Smooth muscle cell (in vitro differentiated cells): ENCODE results near the gene CD7. TPM values are rescaled to one million over a fixed set of nuclear protein-coding genes. Genes with fewer than 3 reads are reported as not detected.

Experiments
- DNase-seq: peaks from one replicate; lab custom pipeline; 2025; ENCODE audit not compliant: unreplicated experiment; lab: John Stamatoyannopoulos, UW
- H2AFZ ChIP-seq: fragments of 200-600 bp; sonication (generic); 2 replicates; pipeline ENCODE4 v1.6.0; 2016; ENCODE audit warnings: antibody characterized with exemption, low read depth, mild to moderate bottlenecking
- H3F3A ChIP-seq: fragments of 200-600 bp; sonication (generic); 2 replicates; pipeline ENCODE4 v1.6.0; 2017; ENCODE audit warnings: antibody characterized with exemption, low read depth
- H3K27ac ChIP-seq: fragments of 200-600 bp; sonication (generic); 2 replicates; pipeline ENCODE4 v1.5.1; 2016; ENCODE audit warnings: low read depth, mild to moderate bottlenecking
- H3K27me3 ChIP-seq: fragments of 200-600 bp; sonication (generic); 2 replicates; pipeline ENCODE4 v1.6.1; 2016; ENCODE audit warnings: low read depth, mild to moderate bottlenecking
- H3K36me3 ChIP-seq: fragments of 200-600 bp; sonication (generic); 2 replicates; pipeline ENCODE4 v1.5.1; 2016; ENCODE audit warnings: low read depth
- H3K4me1 ChIP-seq: fragments of 200-600 bp; sonication (generic); 2 replicates; pipeline ENCODE4 v1.5.1; 2016; ENCODE audit warnings: low read depth
- H3K4me2 ChIP-seq: fragments of 200-600 bp; sonication (generic); 2 replicates; pipeline ENCODE4 v1.6.0; 2016; ENCODE audit warnings: mild to moderate bottlenecking
- H3K4me3 ChIP-seq: fragments of 200-600 bp; sonication (generic); 2 replicates; pipeline ENCODE4 v1.5.1; 2016; ENCODE audit warnings: mild to moderate bottlenecking
- H3K79me2 ChIP-seq: fragments of 200-600 bp; sonication (generic); 2 replicates; pipeline ENCODE4 v1.6.0; 2016; ENCODE audit warnings: low read depth, mild to moderate bottlenecking
- H3K9ac ChIP-seq: fragments of 200-600 bp; sonication (generic); 2 replicates; pipeline ENCODE4 v1.6.0; 2016; ENCODE audit warnings: low read depth
- H3K9me3 ChIP-seq: fragments of 200-600 bp; sonication (generic); replicated peaks from 2 replicates; pipeline ENCODE4 v1.5.1; 2016; ENCODE audit warnings: low read depth
- H4K20me1 ChIP-seq: fragments of 200-600 bp; sonication (generic); 2 replicates; pipeline ENCODE4 v1.6.0; 2016; ENCODE audit warnings: low read depth
- WGBS: methylation state at CpG from one replicate; pipeline ENCODE4 v1.1.7; 2016; ENCODE audit warnings: low lambda C conversion rate; 5-methylcytosine and 5-hydroxymethylcytosine counted together
- polyA plus RNA-seq: library from polyadenylated mRNA; unstranded; fragments of >200 nt; fragmentation: Nextera tagmentation; extraction: Ambion mirVana; gene quantifications from 2 replicates; pipeline ENCODE4 v1.2.1, GENCODE V29; 2016
- total RNA-seq: library from RNA; depleted of rRNA; stranded (reverse); fragments of >200 nt; gene quantifications from 2 replicates; pipeline ENCODE4 v1.2.3, GENCODE V29; 2014
- TF ChIP-seq, protein P1 (sequence below): fragments of 200-600 bp; sonication (generic); IDR thresholded peaks from 2 replicates; pipeline ENCODE4 v1.5.1; 2017; ENCODE audit warnings: borderline replicate concordance, mild to moderate bottlenecking, antibody characterized with exemption; ENCODE audit not compliant: insufficient read depth, poor library complexity, severe bottlenecking

The CD7 gene
- total and polyA plus RNA-seq, 2 experiments from 2014 or later, result 0.79 TPM; not detected in 1

DNA sequence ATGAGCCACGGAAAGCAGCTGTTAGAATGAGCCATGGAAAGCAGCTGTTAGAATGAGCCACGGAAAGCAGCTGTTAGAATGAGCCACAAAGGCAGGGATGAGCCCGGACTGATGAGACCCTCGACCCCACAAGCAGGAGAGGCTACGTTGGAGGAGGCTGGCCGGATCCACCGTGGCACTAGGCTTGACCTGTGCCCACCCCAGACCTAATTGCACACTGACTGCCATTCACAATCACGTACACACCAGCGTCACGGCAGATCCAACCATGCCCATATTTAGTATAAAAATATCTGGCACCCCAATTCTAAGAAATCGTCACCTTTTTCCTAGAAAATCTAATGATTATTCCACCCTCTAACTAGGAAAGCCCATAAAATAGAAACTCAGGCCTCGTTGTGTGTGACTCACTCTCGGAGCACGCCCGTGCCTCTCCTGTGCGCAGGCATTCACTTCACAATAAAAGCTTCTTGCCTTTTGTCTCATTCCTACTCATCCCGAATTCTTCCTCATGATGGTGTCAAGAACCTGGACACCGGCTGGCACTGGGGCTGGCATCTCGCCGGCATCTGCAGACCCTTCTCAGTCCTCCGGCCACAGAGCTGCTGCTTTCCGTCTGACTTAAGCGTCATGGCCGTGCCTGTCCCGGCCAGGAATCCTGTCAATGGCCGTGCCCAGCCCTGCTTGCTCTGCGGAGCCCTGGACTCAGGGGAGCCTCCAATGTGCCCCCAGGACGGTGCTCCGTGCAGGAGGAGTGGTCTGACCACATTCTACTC lies 21.6 kb upstream of the CD7 start:
- Histone ChIP-seq H3K27me3 (peaks cover 10% of the 10 kb centered on the region), H4K20me1 (no peaks in the 10 kb centered on the region), H2AFZ (peak overlapping the region; percentile 96), H3K4me3 (peak overlapping the region; percentile 38), H3K4me2 (peak overlapping the region; percentile 80), H3K4me1 (peaks cover 10% of the 10 kb centered on the region), H3K79me2 (no peaks in the 10 kb centered on the region), H3K36me3 (no peaks in the 10 kb centered on the region), H3F3A (no peaks in the 10 kb centered on the region), H3K9ac (peak overlapping the region; percentile 39), H3K9me3 (no peaks in the 10 kb centered on the region), H3K27ac (no peak overlapping the region)
- no peak for DNase-seq
- TF ChIP-seq, protein P1, sequence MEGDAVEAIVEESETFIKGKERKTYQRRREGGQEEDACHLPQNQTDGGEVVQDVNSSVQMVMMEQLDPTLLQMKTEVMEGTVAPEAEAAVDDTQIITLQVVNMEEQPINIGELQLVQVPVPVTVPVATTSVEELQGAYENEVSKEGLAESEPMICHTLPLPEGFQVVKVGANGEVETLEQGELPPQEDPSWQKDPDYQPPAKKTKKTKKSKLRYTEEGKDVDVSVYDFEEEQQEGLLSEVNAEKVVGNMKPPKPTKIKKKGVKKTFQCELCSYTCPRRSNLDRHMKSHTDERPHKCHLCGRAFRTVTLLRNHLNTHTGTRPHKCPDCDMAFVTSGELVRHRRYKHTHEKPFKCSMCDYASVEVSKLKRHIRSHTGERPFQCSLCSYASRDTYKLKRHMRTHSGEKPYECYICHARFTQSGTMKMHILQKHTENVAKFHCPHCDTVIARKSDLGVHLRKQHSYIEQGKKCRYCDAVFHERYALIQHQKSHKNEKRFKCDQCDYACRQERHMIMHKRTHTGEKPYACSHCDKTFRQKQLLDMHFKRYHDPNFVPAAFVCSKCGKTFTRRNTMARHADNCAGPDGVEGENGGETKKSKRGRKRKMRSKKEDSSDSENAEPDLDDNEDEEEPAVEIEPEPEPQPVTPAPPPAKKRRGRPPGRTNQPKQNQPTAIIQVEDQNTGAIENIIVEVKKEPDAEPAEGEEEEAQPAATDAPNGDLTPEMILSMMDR, result no peak
- 24% methylated on average over 29 of the region's 29 CpGs for WGBS

DNA sequence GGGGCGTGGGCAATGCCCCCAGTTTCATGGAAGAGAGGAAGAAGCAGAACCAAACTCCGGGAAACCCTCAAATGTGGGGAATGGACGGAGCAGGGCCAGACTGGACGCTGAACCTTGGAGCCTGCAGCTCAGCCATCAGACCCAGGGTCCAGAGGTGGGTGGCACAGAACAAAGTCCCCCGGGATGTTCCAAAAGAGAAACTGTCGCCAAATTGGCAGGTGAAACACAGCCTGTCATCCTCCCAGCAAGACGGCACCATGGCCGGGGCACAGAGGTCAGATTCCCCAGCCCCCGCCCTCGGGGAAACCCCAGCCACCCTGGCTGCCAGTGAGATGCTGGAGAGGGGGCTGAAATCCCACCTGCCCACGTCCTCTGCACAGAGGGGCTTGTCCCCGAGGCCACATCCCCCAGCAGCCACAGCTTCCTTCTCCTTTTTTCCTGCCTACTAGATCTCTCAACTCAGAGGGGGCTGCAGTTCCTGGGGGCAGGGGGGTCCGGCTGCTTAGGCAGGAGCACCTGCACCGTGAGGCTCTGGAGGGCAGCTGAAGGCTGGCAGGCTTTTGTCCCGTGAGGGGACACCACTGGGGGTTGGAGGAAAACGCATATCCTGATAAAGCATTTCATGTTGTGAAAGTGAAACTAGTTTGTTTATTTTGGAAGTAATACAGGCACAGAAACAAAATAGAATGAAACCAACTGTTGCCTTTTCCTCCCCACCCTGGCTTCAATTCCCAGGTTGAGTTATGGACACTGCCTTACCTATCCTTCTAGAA lies 17.4 kb upstream of the CD7 start:
- H2AFZ ChIP-seq, result no peak overlapping the region
- no peaks in the 10 kb centered on the region for H4K20me1 ChIP-seq
- no peak overlapping the region for H3K4me2 ChIP-seq
- H3K27me3 ChIP-seq, result peaks cover 32% of the 10 kb centered on the region
- no peaks in the 10 kb centered on the region for H3F3A ChIP-seq
- H3K36me3 ChIP-seq, result no peaks in the 10 kb centered on the region
- H3K4me3 ChIP-seq, result no peak overlapping the region
- DNase-seq, result no peak
- no peaks in the 10 kb centered on the region for H3K9me3 ChIP-seq
- H3K79me2 ChIP-seq, result no peaks in the 10 kb centered on the region
- TF ChIP-seq, protein P1, result no peak
- H3K27ac ChIP-seq, result no peak overlapping the region
- peaks cover 15% of the 10 kb centered on the region for H3K4me1 ChIP-seq
- no peak overlapping the region for H3K9ac ChIP-seq
- WGBS, result 81% methylated on average over 16 of the region's 16 CpGs

DNA sequence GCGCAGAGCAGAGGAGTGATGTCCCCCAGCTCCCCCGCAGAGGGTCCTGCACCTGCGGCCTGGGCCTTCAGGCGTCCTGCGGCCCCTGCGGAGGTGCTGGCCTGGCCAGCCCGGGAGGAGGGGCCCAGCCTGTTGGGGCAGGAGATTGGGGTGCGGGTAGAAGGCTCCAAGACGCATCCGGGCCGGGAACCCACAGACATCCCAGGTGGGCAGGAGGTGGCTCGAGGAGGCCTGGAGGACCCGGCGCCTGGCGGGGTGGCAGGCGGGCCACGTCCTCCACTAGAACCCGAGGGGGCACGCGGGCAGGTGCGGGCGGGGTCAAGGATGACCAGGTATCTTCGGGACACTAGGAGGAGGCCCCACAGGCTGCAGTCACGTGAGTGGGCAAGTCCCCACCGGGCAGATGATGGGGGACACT lies 16.8 kb upstream of the CD7 start:
- H3K4me1 ChIP-seq, result peaks cover 11% of the 10 kb centered on the region
- H3K27ac ChIP-seq, result no peak overlapping the region
- no peaks in the 10 kb centered on the region for H3K79me2 ChIP-seq
- H3K27me3 ChIP-seq, result peaks cover 32% of the 10 kb centered on the region
- no peak overlapping the region for H2AFZ ChIP-seq
- peak overlapping the region; percentile 88 for H3K4me2 ChIP-seq
- no peaks in the 10 kb centered on the region for H4K20me1 ChIP-seq
- no peaks in the 10 kb centered on the region for H3F3A ChIP-seq
- no peaks in the 10 kb centered on the region for H3K36me3 ChIP-seq
- no peak for DNase-seq
- H3K9me3 ChIP-seq, result no peaks in the 10 kb centered on the region
- H3K4me3 ChIP-seq, result peak overlapping the region; percentile 58
- 88% methylated on average over 22 of the region's 25 CpGs for WGBS
- no peak overlapping the region for H3K9ac ChIP-seq
- TF ChIP-seq, protein P1, result no peak
